Liver (tissue), 3 donors: Measurements from ENCODE around the gene PPFIBP2.

Source experiments
- CTCF ChIP-seq: fragments of 150-350 bp; IDR thresholded peaks from 2 replicates; pipeline ENCODE4 v1.5.1; 2017; ENCODE audit warnings: improper control_type of control experiment, low read depth, low read length; ENCODE audit not compliant: missing input control
- HNF4A ChIP-seq, 2 donors: conservative IDR thresholded peaks; 2 replicates each; pipeline ENCODE4 v1.6.1; 2016; ENCODE audit warnings: antibody characterized with exemption in 2 of 2, mild to moderate bottlenecking in 2 of 2
- donor health status: healthy.
- donor health status: healthy.

GRCh38 chr11:7531011-7531410 is 17.2 kb downstream of the PPFIBP2 start:
- TF ChIP-seq CTCF (no peak), HNF4A (conservative IDR thresholded peaks at IDR 0.05) (peak in 1 of 2 donors; percentile 29)
